HCT116 (cell line): ENCODE results near the gene CACNA2D3. TPM values are rescaled to one million over a fixed set of nuclear protein-coding genes. Genes with fewer than 3 reads are reported as not detected.

ENCODE experiments used
- ATAC-seq: fragments of 200-7000 bp; cut with Tn5 transposase; 2 replicates; pipeline ENCODE4 v1.9.1; 2020; ENCODE audit warnings: mild to moderate bottlenecking, moderate library complexity
- BruUV-seq: library from RNA; stranded (reverse); fragments of 400-500 nt; replicated peaks from 2 replicates; lab custom pipeline; 2021; lab: Mats Ljungman, UMichigan
- CTCF ChIA-PET: fragments of 300-600 bp; sonication (Branson Sonifier 250); formaldehyde crosslinking; loops from one replicate; lab custom pipeline; 2021; ENCODE audit warnings: antibody characterized with exemption; lab: Charles Lee
- POLR2A ChIA-PET: fragments of 300-600, 350-600 bp; sonication (Branson Sonifier 250); formaldehyde crosslinking; loops from one replicate; lab custom pipeline; 2021; ENCODE audit warnings: antibody characterized with exemption; lab: Charles Lee
- RAD21 ChIA-PET, 2 experiments: fragments of 300-600 bp; sonication (Branson Sonifier 250); formaldehyde crosslinking; loops; one replicate each; lab custom pipeline; 2023; ENCODE audit warnings: low total read pairs in 2 of 2; ENCODE audit not compliant: uncharacterized antibody in 2 of 2, unreplicated experiment in 2 of 2, low non-redundant PET in 1 of 2; lab: Charles Lee
- DNase-seq: peaks from one replicate; pipeline ENCODE4 v3.0.0-alpha.2; 2010; ENCODE audit warnings: low read depth, low spot score
- H2AFZ ChIP-seq: fragments of 200-600 bp; shearing (Covaris generic), sonication (generic); 2 replicates; pipeline ENCODE4 v1.6.1; 2017; ENCODE audit warnings: low read depth, mixed run types, mixed read lengths, antibody characterized with exemption, low read length; ENCODE audit not compliant: poor library complexity, severe bottlenecking
- H3K27ac ChIP-seq: 2 replicates; pipeline ENCODE4 v1.5.1; 2012; ENCODE audit warnings: low read depth, low read length
- H3K27me3 ChIP-seq: fragments of 200-600 bp; sonication (generic); 2 replicates; pipeline ENCODE4 v1.6.1; 2016; ENCODE audit warnings: mixed run types, low read length, mixed read lengths; ENCODE audit not compliant: insufficient read depth
- H3K36me3 ChIP-seq, 2 experiments: fragments of 200-500 bp in 1 of 2; fragments of 200-600 bp in 1 of 2; sonication (Bioruptor generic) in 1 of 2; sonication (generic) in 1 of 2; 2 replicates each; pipeline versions ENCODE4 v1.5.1 to v1.6.1; 2014 to 2016; ENCODE audit warnings: low read length in 2 of 2, inconsistent platforms in 1 of 2, mixed read lengths in 1 of 2, mixed run types in 1 of 2; ENCODE audit not compliant: insufficient read depth in 2 of 2, control insufficient read depth in 1 of 2
- H3K4me1 ChIP-seq, 2 experiments: fragments of 200-600 bp in 1 of 2; sonication (generic) in 1 of 2; 2 replicates each; pipeline versions ENCODE4 v1.5.1 to v1.6.1; 2012 to 2017; ENCODE audit warnings: low read length in 2 of 2, inconsistent platforms in 1 of 2, mild to moderate bottlenecking in 1 of 2, mixed read lengths in 1 of 2, mixed run types in 1 of 2, moderate library complexity in 1 of 2; ENCODE audit not compliant: insufficient read depth in 2 of 2, control insufficient read depth in 1 of 2
- H3K4me2 ChIP-seq: fragments of 200-600 bp; sonication (generic); 2 replicates; pipeline ENCODE4 v1.6.1; 2017; ENCODE audit warnings: mixed run types, low read length, mixed read lengths
- H3K4me3 ChIP-seq, 2 experiments: fragments of 200-600 bp in 1 of 2; sonication (generic) in 1 of 2; replicated peaks in 1 of 2; 2 replicates each; pipeline ENCODE4 v1.5.1; 2011 to 2016; ENCODE audit warnings: low read length in 2 of 2, control low read depth in 1 of 2, low read depth in 1 of 2, mild to moderate bottlenecking in 1 of 2, mixed read lengths in 1 of 2, mixed run types in 1 of 2
- H3K79me2 ChIP-seq: fragments of 200-600 bp; sonication (generic); 2 replicates; pipeline ENCODE4 v1.6.1; 2017; ENCODE audit warnings: mild to moderate bottlenecking, mixed run types, low read length, moderate library complexity, mixed read lengths; ENCODE audit not compliant: insufficient read depth
- H3K9ac ChIP-seq: fragments of 200-600 bp; sonication (generic); 2 replicates; pipeline ENCODE4 v1.6.1; 2016; ENCODE audit warnings: low read length, mixed read lengths
- H3K9me2 ChIP-seq: fragments of 200-600 bp; sonication (generic), shearing (Covaris generic); 2 replicates; pipeline ENCODE4 v1.6.1; 2017; ENCODE audit warnings: mixed run types, mild to moderate bottlenecking, moderate library complexity; ENCODE audit not compliant: insufficient read depth
- H3K9me3 ChIP-seq, 2 experiments: fragments of 200-500 bp in 1 of 2; fragments of 200-600 bp in 1 of 2; sonication (Bioruptor generic) in 1 of 2; sonication (generic) in 1 of 2; 2 replicates each; pipeline ENCODE4 v1.6.1; 2014 to 2017; ENCODE audit warnings: low read length in 2 of 2, mixed read lengths in 2 of 2, inconsistent platforms in 1 of 2, low read depth in 1 of 2, mild to moderate bottlenecking in 1 of 2, mixed run types in 1 of 2, moderate library complexity in 1 of 2; ENCODE audit not compliant: control insufficient read depth in 1 of 2, insufficient read depth in 1 of 2
- H4K20me1 ChIP-seq: fragments of 200-600 bp; sonication (generic), shearing (Covaris generic); 2 replicates; pipeline ENCODE4 v1.6.1; 2017; ENCODE audit warnings: mixed run types, mild to moderate bottlenecking, moderate library complexity; ENCODE audit not compliant: insufficient read depth
- EGR1 ChIP-seq: IDR thresholded peaks from 2 replicates; pipeline ENCODE4 v1.6.1; 2012; ENCODE audit warnings: low read depth
- EZH2 ChIP-seq: fragments of 200-600 bp; sonication (generic); IDR thresholded peaks from 2 replicates; pipeline ENCODE4 v1.6.1; 2017; ENCODE audit warnings: antibody characterized with exemption, mixed run types
- FOSL1 ChIP-seq: IDR thresholded peaks from 2 replicates; pipeline ENCODE4 v1.6.1; 2012; ENCODE audit warnings: low read depth
- POLR2A ChIP-seq: IDR thresholded peaks from 2 replicates; pipeline ENCODE4 v1.7.0; 2011; ENCODE audit warnings: borderline replicate concordance; ENCODE audit not compliant: insufficient read depth, insufficient read length; ENCODE audit errors: extremely low read depth
- RAD21 ChIP-seq: IDR thresholded peaks from 2 replicates; pipeline ENCODE4 v1.6.1; 2012; ENCODE audit warnings: low read depth, mild to moderate bottlenecking
- SRF ChIP-seq: IDR thresholded peaks from 2 replicates; pipeline ENCODE4 v1.6.1; 2012; ENCODE audit warnings: low read depth
- intact Hi-C: fragments of 100-400 bp; cut with micrococcal nuclease; formaldehyde crosslinking; loops from 2 replicates; pipeline ENCODE4 v1.10.0; 2022
- total RNA-seq: library from RNA; stranded (reverse); gene quantifications from one replicate; pipeline ENCODE4 v1.2.1, GENCODE V29; 2021; ENCODE audit not compliant: unreplicated experiment

CACNA2D3 gene
- total RNA-seq, 1 experiment from 2014 or later = 0.20 TPM

DNA sequence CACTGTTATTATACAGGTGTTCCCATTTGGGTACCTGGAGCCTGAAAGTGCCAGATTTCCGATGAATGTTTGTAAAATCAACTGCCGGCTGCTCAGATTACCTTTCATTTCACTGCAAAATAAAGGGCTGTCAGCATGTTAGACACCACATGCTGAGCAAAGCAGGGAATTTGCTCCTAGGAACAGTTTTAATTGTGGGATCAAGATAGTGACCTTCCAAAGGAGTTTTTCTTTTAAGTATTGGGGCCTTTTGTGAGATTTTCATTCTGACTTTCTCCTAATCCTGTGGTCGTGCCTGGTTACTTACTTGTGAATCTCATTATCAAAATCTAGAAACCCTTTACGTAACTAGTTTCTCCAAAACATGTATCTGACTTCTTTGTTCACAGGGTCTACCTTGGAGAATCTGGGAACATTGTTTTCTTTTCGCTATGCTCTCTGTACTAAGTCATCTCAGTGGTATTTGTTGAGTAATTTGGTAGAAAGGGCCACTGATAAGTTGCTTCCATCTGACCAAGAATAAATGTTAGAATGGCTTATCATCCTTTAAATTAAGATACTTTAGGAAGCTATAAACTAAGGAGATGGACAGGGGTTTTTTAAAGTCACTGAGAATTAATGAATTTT, 846.3 kb downstream of the CACNA2D3 start:
- intact Hi-C loops = no loop called here
- CTCF ChIA-PET = no interaction called here
- Histone ChIP-seq H3K4me3 (no peak overlapping the region), H3K36me3 (no peaks in the 10 kb centered on the region), H3K9ac (no peak overlapping the region), H3K4me2 (no peak overlapping the region), H3K9me2 (no peaks in the 10 kb centered on the region), H3K9me3 (no peaks in the 10 kb centered on the region; a peak in 1 of 4 replicates), H3K27me3 (no peaks in the 10 kb centered on the region), H4K20me1 (no peaks in the 10 kb centered on the region), H3K27ac (no peak overlapping the region), H2AFZ (no peak overlapping the region), H3K4me1 (no peaks in the 10 kb centered on the region), H3K79me2 (no peaks in the 10 kb centered on the region)
- POLR2A ChIA-PET = no interaction called here
- ATAC-seq = no peak
- RAD21 ChIA-PET = no interaction called here
- TF ChIP-seq EZH2 = no peak
- BruUV-seq = no TSS peak
- no peak for DNase-seq

DNA sequence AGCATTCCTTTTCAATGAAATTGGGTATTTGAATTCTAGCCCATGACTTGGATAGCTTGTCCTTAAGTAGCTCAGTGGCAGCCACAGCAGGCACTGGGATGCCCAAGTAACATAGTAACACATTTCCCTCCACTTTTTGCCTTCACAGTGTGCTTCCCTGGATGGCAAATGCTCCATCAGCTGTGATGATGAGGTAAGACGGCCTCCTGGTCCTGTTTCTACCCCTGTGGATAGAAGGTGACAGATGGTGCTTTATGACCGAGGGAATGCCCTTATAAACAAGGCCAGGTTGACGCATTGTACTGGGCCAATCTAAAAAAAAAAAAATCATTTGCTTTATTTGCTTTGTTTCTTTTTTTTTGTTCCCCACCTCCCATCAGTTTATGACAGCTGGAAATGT, 847.3 kb downstream of the CACNA2D3 start:
- no peaks in the 10 kb centered on the region for H4K20me1 ChIP-seq
- H3K4me3 ChIP-seq = no peak overlapping the region
- intact Hi-C loops = no loop called here
- RAD21 ChIA-PET = no interaction called here
- no peaks in the 10 kb centered on the region for H3K4me1 ChIP-seq
- no peaks in the 10 kb centered on the region for H3K79me2 ChIP-seq
- no peak for ATAC-seq
- H3K9me3 ChIP-seq = no peaks in the 10 kb centered on the region; a peak in 1 of 4 replicates
- TF ChIP-seq SRF = no peak
- no peak for TF ChIP-seq POLR2A
- no peak for TF ChIP-seq FOSL1
- TF ChIP-seq EGR1 = no peak
- no peak for TF ChIP-seq RAD21
- TF ChIP-seq, all 23 proteins: peak for 0
- H2AFZ ChIP-seq = no peak overlapping the region
- no peak overlapping the region for H3K4me2 ChIP-seq
- POLR2A ChIA-PET = no interaction called here
- CTCF ChIA-PET = no interaction called here
- H3K36me3 ChIP-seq = no peaks in the 10 kb centered on the region
- no peak overlapping the region for H3K27ac ChIP-seq
- H3K27me3 ChIP-seq = no peaks in the 10 kb centered on the region
- no TSS peak for BruUV-seq
- H3K9me2 ChIP-seq = no peaks in the 10 kb centered on the region
- H3K9ac ChIP-seq = no peak overlapping the region
- no peak for DNase-seq
